Measurements from ENCODE around the gene LRP3. TPM values are rescaled to one million over a fixed set of nuclear protein-coding genes. Genes with fewer than 3 reads are reported as not detected.

LRP3 gene
- polyA plus RNA-seq, 3 donors, result 1.4 to 11.9 (median 4.1) TPM

DNA sequence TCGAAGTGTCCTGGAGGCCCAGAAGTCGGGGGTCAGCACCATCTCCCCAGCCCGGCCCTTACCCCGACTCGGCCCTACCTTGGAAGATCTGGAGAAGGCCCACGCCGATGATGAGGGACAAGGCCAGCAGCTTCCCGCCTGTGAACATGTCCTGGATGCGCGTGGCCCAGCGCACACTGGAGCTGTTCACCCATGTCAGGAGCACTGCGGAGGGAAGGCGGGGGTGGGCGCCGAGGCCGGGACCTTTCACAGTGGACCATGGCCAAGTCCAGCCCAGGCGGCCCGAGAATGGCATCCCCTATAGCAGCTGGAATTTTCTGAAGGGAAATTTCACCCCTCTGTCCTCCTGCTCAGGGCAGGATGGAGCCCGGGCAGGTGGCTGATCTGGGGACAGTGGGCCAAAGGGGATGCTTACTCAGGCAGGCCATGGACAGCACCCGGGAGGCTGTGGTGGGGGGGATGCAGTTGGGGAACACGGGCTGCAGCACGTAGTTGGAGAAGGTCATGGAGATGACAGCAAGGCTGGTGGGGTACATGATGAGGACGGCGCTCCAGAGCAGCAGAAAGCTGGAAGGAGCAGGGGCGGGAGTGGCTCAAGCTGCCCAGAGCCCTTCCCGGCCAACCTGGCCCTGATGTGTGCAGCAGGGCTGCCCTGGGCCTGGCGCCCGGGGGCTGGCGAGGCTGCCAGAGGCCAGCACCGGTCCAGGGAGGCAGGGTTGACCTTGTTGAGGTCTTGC is 18.5 kb downstream of the LRP3 start:
- no peaks in the 10 kb centered on the region for H3K27me3 ChIP-seq (ENCODE audit: control insufficient read depth in 2 of 2, insufficient read depth in 2 of 2, low read length in 2 of 2)
- TF ChIP-seq, protein P1, sequence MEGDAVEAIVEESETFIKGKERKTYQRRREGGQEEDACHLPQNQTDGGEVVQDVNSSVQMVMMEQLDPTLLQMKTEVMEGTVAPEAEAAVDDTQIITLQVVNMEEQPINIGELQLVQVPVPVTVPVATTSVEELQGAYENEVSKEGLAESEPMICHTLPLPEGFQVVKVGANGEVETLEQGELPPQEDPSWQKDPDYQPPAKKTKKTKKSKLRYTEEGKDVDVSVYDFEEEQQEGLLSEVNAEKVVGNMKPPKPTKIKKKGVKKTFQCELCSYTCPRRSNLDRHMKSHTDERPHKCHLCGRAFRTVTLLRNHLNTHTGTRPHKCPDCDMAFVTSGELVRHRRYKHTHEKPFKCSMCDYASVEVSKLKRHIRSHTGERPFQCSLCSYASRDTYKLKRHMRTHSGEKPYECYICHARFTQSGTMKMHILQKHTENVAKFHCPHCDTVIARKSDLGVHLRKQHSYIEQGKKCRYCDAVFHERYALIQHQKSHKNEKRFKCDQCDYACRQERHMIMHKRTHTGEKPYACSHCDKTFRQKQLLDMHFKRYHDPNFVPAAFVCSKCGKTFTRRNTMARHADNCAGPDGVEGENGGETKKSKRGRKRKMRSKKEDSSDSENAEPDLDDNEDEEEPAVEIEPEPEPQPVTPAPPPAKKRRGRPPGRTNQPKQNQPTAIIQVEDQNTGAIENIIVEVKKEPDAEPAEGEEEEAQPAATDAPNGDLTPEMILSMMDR (IDR thresholded peaks at IDR 0.05), result no peak
- Mint-ChIP-seq H3K27ac (peak overlapping the region in 1 of 7 donors; percentile 68), H3K36me3 (peaks cover 0 to 7% of the 10 kb centered on the region in 2 donors), H3K27me3 (ENCODE audit: low read depth in 3 of 3) (peaks cover 0 to 2% (median 0%) of the 10 kb centered on the region in 3 donors), H3K9me3 (no peaks in the 10 kb centered on the region), H3K4me1 (peaks cover 10% of the 10 kb centered on the region), H3K4me3 (no peak overlapping the region)
- no peak overlapping the region for H3K4me2 ChIP-seq (replicated peaks; ENCODE audit: extremely low read depth, low read length, poor library complexity, severe bottlenecking)
- H3K4me1 ChIP-seq (ENCODE audit: control insufficient read depth in 1 of 2, insufficient read depth in 2 of 2, low read length in 2 of 2), result peaks cover 10 to 13% of the 10 kb centered on the region in 2 donors
- WGBS (ENCODE audit: insufficient coverage), result 94% methylated on average over 29 of the region's 30 CpGs
- no peak overlapping the region for H3K4me3 ChIP-seq (replicated peaks in 1 of 3; ENCODE audit: low read depth in 2 of 3, low read length in 3 of 3)
- no peak for DNase-seq
- peaks cover 3 to 4% of the 10 kb centered on the region in 2 donors for H3K36me3 ChIP-seq (replicated peaks in 1 of 2; ENCODE audit: control insufficient read depth in 1 of 2, insufficient read depth in 2 of 2, low read length in 2 of 2)
- intact Hi-C loops (cut with micrococcal nuclease), result no loop called here
- no peak overlapping the region for H2AFZ ChIP-seq (ENCODE audit: insufficient read depth, low read depth, low read length, poor library complexity, severe bottlenecking)
- no peaks in the 10 kb centered on the region for H4K20me1 ChIP-seq (ENCODE audit: insufficient read depth, low read length)
- no peak overlapping the region for H3K9ac ChIP-seq (ENCODE audit: insufficient read depth, low read length, poor library complexity, severe bottlenecking)
- H3K27ac ChIP-seq (ENCODE audit: low read depth in 1 of 2, low read length in 2 of 2), result no peak overlapping the region
- no peaks in the 10 kb centered on the region for H3K79me2 ChIP-seq (ENCODE audit: insufficient read depth, low read length)
- H3K9me3 ChIP-seq (replicated peaks in 1 of 2; ENCODE audit: control insufficient read depth in 1 of 2, insufficient read depth in 1 of 2, low read length in 2 of 2), result no peaks in the 10 kb centered on the region

DNA sequence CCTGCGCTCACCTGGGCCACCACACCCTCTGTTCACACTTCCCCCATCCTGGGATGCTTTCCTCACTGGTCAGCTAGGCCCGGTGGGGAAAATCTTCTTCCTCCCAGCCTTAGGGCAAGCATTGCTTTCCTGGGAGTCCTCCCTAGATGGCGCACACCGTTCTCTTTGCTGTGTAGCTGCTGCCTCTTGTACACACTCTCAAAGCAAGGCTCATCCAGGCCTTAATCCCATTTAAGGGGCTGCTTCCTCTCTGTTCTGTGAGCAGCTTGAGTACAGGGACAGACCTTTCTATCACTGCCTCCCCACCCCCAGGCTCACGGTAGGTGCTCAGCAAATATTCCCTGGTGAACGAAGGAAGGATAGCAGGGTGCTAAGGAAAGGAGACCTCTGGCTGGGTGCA is 20.5 kb downstream of the LRP3 start:
- no peak overlapping the region for H3K27ac Mint-ChIP-seq
- 64% methylated on average over 4 of the region's 6 CpGs for WGBS (ENCODE audit: insufficient coverage)

More for the DNA sequence above, 20.5 kb downstream of the LRP3 start:
- intact Hi-C loops (cut with micrococcal nuclease), result no loop called here
- no peaks in the 10 kb centered on the region for H3K9me3 ChIP-seq (replicated peaks in 1 of 2; ENCODE audit: control insufficient read depth in 1 of 2, insufficient read depth in 1 of 2, low read length in 2 of 2)
- H2AFZ ChIP-seq (ENCODE audit: insufficient read depth, low read depth, low read length, poor library complexity, severe bottlenecking), result no peak overlapping the region
- no peak overlapping the region for H3K4me3 Mint-ChIP-seq
- no peaks in the 10 kb centered on the region for H3K27me3 ChIP-seq (ENCODE audit: control insufficient read depth in 2 of 2, insufficient read depth in 2 of 2, low read length in 2 of 2)
- no peaks in the 10 kb centered on the region for H3K36me3 Mint-ChIP-seq
- no peak overlapping the region for H3K4me3 ChIP-seq (replicated peaks in 1 of 3; ENCODE audit: low read depth in 2 of 3, low read length in 3 of 3)
- peaks cover under 1 to 3% (median 3%) of the 10 kb centered on the region in 3 donors for H3K27me3 Mint-ChIP-seq (ENCODE audit: low read depth in 3 of 3)
- no peak overlapping the region for H3K27ac ChIP-seq (ENCODE audit: low read depth in 1 of 2, low read length in 2 of 2)
- H3K9ac ChIP-seq (ENCODE audit: insufficient read depth, low read length, poor library complexity, severe bottlenecking), result no peak overlapping the region
- no peaks in the 10 kb centered on the region for H4K20me1 ChIP-seq (ENCODE audit: insufficient read depth, low read length)
- H3K4me1 ChIP-seq (ENCODE audit: control insufficient read depth in 1 of 2, insufficient read depth in 2 of 2, low read length in 2 of 2), result no peaks in the 10 kb centered on the region
- H3K36me3 ChIP-seq (replicated peaks in 1 of 2; ENCODE audit: control insufficient read depth in 1 of 2, insufficient read depth in 2 of 2, low read length in 2 of 2), result no peaks in the 10 kb centered on the region
- DNase-seq, result no peak
- TF ChIP-seq, protein P1 (IDR thresholded peaks at IDR 0.05), result no peak
- no peak overlapping the region for H3K4me2 ChIP-seq (replicated peaks; ENCODE audit: extremely low read depth, low read length, poor library complexity, severe bottlenecking)
- no peaks in the 10 kb centered on the region for H3K79me2 ChIP-seq (ENCODE audit: insufficient read depth, low read length)
- H3K4me1 Mint-ChIP-seq, result no peaks in the 10 kb centered on the region
- no peaks in the 10 kb centered on the region for H3K9me3 Mint-ChIP-seq

Measured in CD14-positive monocyte (primary cell).